H1 (cell line): ENCODE measurements around the gene BEST2. TPM values are rescaled to one million over a fixed set of nuclear protein-coding genes. Genes with fewer than 3 reads are reported as not detected.

ENCODE experiments used
- ASH2L ChIP-seq: fragments of 200-600, 300-600 bp; sonication (generic); IDR thresholded peaks from one replicate; pipeline ENCODE4 v1.7.1; 2017; ENCODE audit warnings: low read length
- BCL11A ChIP-seq, 2 experiments: IDR thresholded peaks; one replicate each; pipeline ENCODE4 v1.6.1; 2011; ENCODE audit warnings: low read depth in 2 of 2, low read length in 2 of 2, mild to moderate bottlenecking in 2 of 2
- EGR1 ChIP-seq: IDR thresholded peaks from 2 replicates; pipeline ENCODE4 v1.6.1; 2011; ENCODE audit warnings: low read depth, low read length, borderline replicate concordance
- GTF2F1 ChIP-seq: IDR thresholded peaks from 2 replicates; pipeline ENCODE4 v1.6.1; 2012; ENCODE audit warnings: low read depth, low read length, improper control_type of control experiment, borderline replicate concordance
- NANOG ChIP-seq: IDR thresholded peaks from 2 replicates; pipeline ENCODE4 v1.6.1; 2011; ENCODE audit warnings: low read length, low read depth, mild to moderate bottlenecking, inconsistent platforms; ENCODE audit not compliant: insufficient read depth, poor library complexity, severe bottlenecking
- POLR2A ChIP-seq, 2 experiments: IDR thresholded peaks; 1 replicate in 1 of 2; 2 replicates in 1 of 2; pipeline ENCODE4 v1.6.1; 2011; ENCODE audit warnings: low read depth in 2 of 2, low read length in 2 of 2, mild to moderate bottlenecking in 2 of 2; ENCODE audit errors: control extremely low read depth in 1 of 2
- POLR2AphosphoS5 ChIP-seq: IDR thresholded peaks from 2 replicates; pipeline ENCODE4 v1.6.1; 2011; ENCODE audit warnings: low read depth, low read length
- RNF2 ChIP-seq: fragments of 200-900, 300-1000 bp; sonication (generic); IDR thresholded peaks from 2 replicates; pipeline ENCODE4 v1.7.1; 2016; ENCODE audit warnings: borderline replicate concordance, low read depth, mild to moderate bottlenecking, antibody characterized with exemption, low read length; ENCODE audit not compliant: poor library complexity, severe bottlenecking; ENCODE audit errors: missing control alignments
- SIN3A ChIP-seq, 2 experiments: IDR thresholded peaks in 1 of 2; conservative IDR thresholded peaks in 1 of 2; 2 replicates each; pipeline ENCODE4 v1.6.1; 2011 to 2012; ENCODE audit warnings: low read length in 2 of 2, improper control_type of control experiment in 1 of 2, low read depth in 1 of 2, mild to moderate bottlenecking in 1 of 2
- SP4 ChIP-seq: IDR thresholded peaks from 2 replicates; pipeline ENCODE4 v1.6.1; 2012; ENCODE audit warnings: low read length, inconsistent platforms
- TAF1 ChIP-seq: IDR thresholded peaks from 2 replicates; pipeline ENCODE4 v1.6.1; 2011; ENCODE audit warnings: mild to moderate bottlenecking, low read depth, low read length
- polyA plus RNA-seq, 7 experiments: library from polyadenylated mRNA; depleted of rRNA in 3 of 7; stranded (reverse) in 5 of 7; unstranded in 2 of 7; fragments of >200 nt in 5 of 7; fragments of 200-250 nt in 2 of 7; gene quantifications; 1 replicate in 5 of 7; 2 replicates in 1 of 7; 4 replicates in 1 of 7; pipeline versions ENCODE4 v1.2.1 to v1.2.3, GENCODE V29; 2011 to 2013; ENCODE audit warnings: missing spikeins in 2 of 7, mixed read lengths in 2 of 7
- total RNA-seq: library from RNA; stranded (reverse); fragmentation: NEBNext Ultra II Directional; extraction: Animal tissue kit (Norgen Biotek cat#: 25700); gene quantifications from 2 replicates; pipeline ENCODE4 v1.2.1, GENCODE V29; 2021
- TF ChIP-seq, protein P1 (sequence below): IDR thresholded peaks from 2 replicates; pipeline ENCODE4 v1.6.1; 2011; ENCODE audit warnings: low read depth, mild to moderate bottlenecking, low read length; ENCODE audit not compliant: insufficient read depth
- TF ChIP-seq, protein P2 (sequence below): IDR thresholded peaks from 2 replicates; pipeline ENCODE4 v1.6.1; 2011; ENCODE audit warnings: low read length, improper control_type of control experiment
- TF ChIP-seq, protein P3 (sequence below): IDR thresholded peaks from 2 replicates; pipeline ENCODE4 v1.6.1; 2012; ENCODE audit warnings: inconsistent platforms

The BEST2 gene
- total and polyA plus RNA-seq, 2 of the 8 experiments (the other 6 are each of a cell fraction or from before 2014, with no cell fraction given), result 4.6 to 7.3 TPM

GRCh38 chr19:12722566-12723380, 28.8 kb upstream of the BEST2 start (continued):
- TF ChIP-seq EGR1, result peak; percentile 84
- TF ChIP-seq, protein P1, sequence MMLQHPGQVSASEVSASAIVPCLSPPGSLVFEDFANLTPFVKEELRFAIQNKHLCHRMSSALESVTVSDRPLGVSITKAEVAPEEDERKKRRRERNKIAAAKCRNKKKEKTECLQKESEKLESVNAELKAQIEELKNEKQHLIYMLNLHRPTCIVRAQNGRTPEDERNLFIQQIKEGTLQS, result peak; percentile 93
- TF ChIP-seq NANOG, result no peak
- TF ChIP-seq POLR2A (IDR thresholded peaks at IDR 0.05; ENCODE audit: control extremely low read depth in 1 of 2, low read depth in 2 of 2, low read length in 2 of 2), result peak; percentile 55 to 89
- TF ChIP-seq, protein P2, sequence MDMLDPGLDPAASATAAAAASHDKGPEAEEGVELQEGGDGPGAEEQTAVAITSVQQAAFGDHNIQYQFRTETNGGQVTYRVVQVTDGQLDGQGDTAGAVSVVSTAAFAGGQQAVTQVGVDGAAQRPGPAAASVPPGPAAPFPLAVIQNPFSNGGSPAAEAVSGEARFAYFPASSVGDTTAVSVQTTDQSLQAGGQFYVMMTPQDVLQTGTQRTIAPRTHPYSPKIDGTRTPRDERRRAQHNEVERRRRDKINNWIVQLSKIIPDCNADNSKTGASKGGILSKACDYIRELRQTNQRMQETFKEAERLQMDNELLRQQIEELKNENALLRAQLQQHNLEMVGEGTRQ, result peak; percentile 99
- TF ChIP-seq, protein P3, sequence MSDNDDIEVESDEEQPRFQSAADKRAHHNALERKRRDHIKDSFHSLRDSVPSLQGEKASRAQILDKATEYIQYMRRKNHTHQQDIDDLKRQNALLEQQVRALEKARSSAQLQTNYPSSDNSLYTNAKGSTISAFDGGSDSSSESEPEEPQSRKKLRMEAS, result peak; percentile 91
- no peak for TF ChIP-seq RNF2
- peak; percentile 9 for TF ChIP-seq ASH2L
- TF ChIP-seq SP4, result peak; percentile 77
- peak; percentile 91 for TF ChIP-seq TAF1
- TF ChIP-seq BCL11A (IDR thresholded peaks at IDR 0.05; ENCODE audit: low read depth in 2 of 2, low read length in 2 of 2), result no peak
- peak; percentile 91; the same call in 1 of the 2 replicates for TF ChIP-seq GTF2F1
- peak; percentile 87 for TF ChIP-seq POLR2AphosphoS5
- TF ChIP-seq SIN3A (conservative IDR thresholded peaks at IDR 0.05 in 1 of 2, IDR thresholded peaks at IDR 0.05 in 1 of 2; ENCODE audit: low read depth in 1 of 2, low read length in 2 of 2), result peak; percentile 83 to 93; a peak in 3 of 4 replicates
